SU-DHL-6 (cell line): ENCODE measurements around the gene SNPH.

Experiments used
- H2AFZ ChIP-seq: fragments of 200-600 bp; sonication (generic); 2 replicates; pipeline ENCODE4 v1.6.1; 2014; ENCODE audit warnings: low read depth, mild to moderate bottlenecking, moderate library complexity, mixed read lengths, antibody characterized with exemption, low read length; ENCODE audit not compliant: severe bottlenecking
- H3F3A ChIP-seq: fragments of 200-600 bp; shearing (Covaris generic); 2 replicates; pipeline ENCODE4 v1.6.0; 2016; ENCODE audit warnings: antibody characterized with exemption, mild to moderate bottlenecking; ENCODE audit not compliant: insufficient read depth
- H3K27ac ChIP-seq: fragments of 200-600 bp; sonication (generic); 2 replicates; pipeline ENCODE4 v1.5.1; 2016; ENCODE audit warnings: low read depth, mild to moderate bottlenecking, low read length, moderate library complexity, mixed read lengths
- H3K27me3 ChIP-seq: fragments of 200-600 bp; sonication (generic), shearing (Covaris generic); 2 replicates; pipeline ENCODE4 v1.6.0; 2014; ENCODE audit warnings: mild to moderate bottlenecking, low read length
- H3K36me3 ChIP-seq: fragments of 200-600 bp; sonication (generic); 2 replicates; pipeline ENCODE4 v1.6.1; 2014; ENCODE audit warnings: mild to moderate bottlenecking, low read length, mixed read lengths
- H3K4me2 ChIP-seq: fragments of 300-600, 200-600 bp; shearing (Covaris generic), sonication (generic); 2 replicates; pipeline ENCODE4 v1.6.0; 2014; ENCODE audit warnings: low read length, low read depth, mild to moderate bottlenecking; ENCODE audit not compliant: poor library complexity, severe bottlenecking
- H3K4me3 ChIP-seq: fragments of 200-600 bp; sonication (generic); 2 replicates; pipeline ENCODE4 v1.5.1; 2014; ENCODE audit warnings: antibody characterized with exemption, low read length, mild to moderate bottlenecking, mixed read lengths; ENCODE audit not compliant: insufficient read depth, poor library complexity, severe bottlenecking
- H3K79me2 ChIP-seq: fragments of 200-600 bp; sonication (generic); 2 replicates; pipeline ENCODE4 v1.6.1; 2014; ENCODE audit warnings: mild to moderate bottlenecking, low read length, moderate library complexity; ENCODE audit not compliant: insufficient read depth
- H3K9ac ChIP-seq: fragments of 200-600 bp; sonication (generic); 2 replicates; pipeline ENCODE4 v1.7.0; 2014; ENCODE audit warnings: mild to moderate bottlenecking, low read length
- H3K9me2 ChIP-seq: fragments of 200-600 bp; sonication (generic); replicated peaks from 2 replicates; pipeline ENCODE4 v1.6.1; 2014; ENCODE audit warnings: low read length; ENCODE audit not compliant: insufficient read depth
- H3K9me3 ChIP-seq: fragments of 200-600 bp; sonication (generic); 2 replicates; pipeline ENCODE4 v1.6.1; 2014; ENCODE audit warnings: low read length, mixed read lengths; ENCODE audit not compliant: insufficient read depth
- H4K20me1 ChIP-seq: fragments of 200-600 bp; sonication (generic); 2 replicates; pipeline ENCODE4 v1.6.1; 2014; ENCODE audit warnings: low read depth, mild to moderate bottlenecking, antibody characterized with exemption, low read length, moderate library complexity, mixed read lengths
- CTCF ChIP-seq: fragments of 200-600 bp; sonication (generic); IDR thresholded peaks from one replicate; pipeline ENCODE4 v1.5.1; 2017; ENCODE audit warnings: antibody characterized with exemption, mild to moderate bottlenecking, low read length, moderate library complexity; ENCODE audit not compliant: insufficient read depth, poor library complexity, severe bottlenecking
- EZH2phosphoT487 ChIP-seq: fragments of 200-600 bp; sonication (generic), shearing (Covaris generic); conservative IDR thresholded peaks from 2 replicates; pipeline ENCODE4 v1.6.1; 2018; ENCODE audit warnings: mild to moderate bottlenecking, antibody characterized with exemption, low read length, moderate library complexity, mixed read lengths

The SNPH gene

GRCh38 chr20:1282966-1283365, 16.9 kb downstream of the SNPH start:
- H3K9ac ChIP-seq, result no peak overlapping the region

GRCh38 chr20:1283522-1284510, 17.7 kb downstream of the SNPH start:
- Histone ChIP-seq H3K27me3 (no peaks in the 10 kb centered on the region), H3K9me2 (no peaks in the 10 kb centered on the region), H3K4me2 (no peak overlapping the region), H3K27ac (no peak overlapping the region), H3K9ac (no peak overlapping the region), H3K9me3 (no peaks in the 10 kb centered on the region), H3K79me2 (no peaks in the 10 kb centered on the region), H2AFZ (no peak overlapping the region), H3F3A (no peaks in the 10 kb centered on the region), H4K20me1 (no peaks in the 10 kb centered on the region), H3K36me3 (no peaks in the 10 kb centered on the region), H3K4me3 (no peak overlapping the region)
- TF ChIP-seq EZH2phosphoT487 (no peak), CTCF (no peak)

More at GRCh38 chr20:1282966-1283365, 16.9 kb downstream of the SNPH start:
- Histone ChIP-seq H4K20me1 (no peaks in the 10 kb centered on the region), H3K27me3 (no peaks in the 10 kb centered on the region), H3K9me3 (no peaks in the 10 kb centered on the region), H3K4me3 (no peak overlapping the region), H2AFZ (no peak overlapping the region), H3K9me2 (no peaks in the 10 kb centered on the region), H3K36me3 (no peaks in the 10 kb centered on the region), H3K27ac (no peak overlapping the region), H3F3A (no peaks in the 10 kb centered on the region), H3K79me2 (no peaks in the 10 kb centered on the region), H3K4me2 (no peak overlapping the region)
- TF ChIP-seq EZH2phosphoT487 (no peak), CTCF (no peak)

- no peaks in the 10 kb centered on the region for H3K9me2 ChIP-seq
- no peak overlapping the region for H3K9ac ChIP-seq
- H2AFZ ChIP-seq, result no peak overlapping the region
- TF ChIP-seq CTCF (no peak), EZH2phosphoT487 (no peak)
- no peaks in the 10 kb centered on the region for H3K36me3 ChIP-seq
- no peak overlapping the region for H3K4me2 ChIP-seq
- H3K27ac ChIP-seq, result no peak overlapping the region
- H3K79me2 ChIP-seq, result no peaks in the 10 kb centered on the region
- no peaks in the 10 kb centered on the region for H3K27me3 ChIP-seq
- no peaks in the 10 kb centered on the region for H3K9me3 ChIP-seq
- H4K20me1 ChIP-seq, result no peaks in the 10 kb centered on the region
- no peaks in the 10 kb centered on the region for H3F3A ChIP-seq
- H3K4me3 ChIP-seq, result no peak overlapping the region
Measured at GRCh38 chr20:1286267-1287024, 20.4 kb downstream of the SNPH start.
